ENCODE data around the gene PLA2G12A. TPM values are rescaled to one million over a fixed set of nuclear protein-coding genes. Genes with fewer than 3 reads are reported as not detected.

Gene PLA2G12A
- polyA plus RNA-seq, 1 of the 3 experiments (the other 2 are of a cell fraction) = 7.9 TPM

DNA sequence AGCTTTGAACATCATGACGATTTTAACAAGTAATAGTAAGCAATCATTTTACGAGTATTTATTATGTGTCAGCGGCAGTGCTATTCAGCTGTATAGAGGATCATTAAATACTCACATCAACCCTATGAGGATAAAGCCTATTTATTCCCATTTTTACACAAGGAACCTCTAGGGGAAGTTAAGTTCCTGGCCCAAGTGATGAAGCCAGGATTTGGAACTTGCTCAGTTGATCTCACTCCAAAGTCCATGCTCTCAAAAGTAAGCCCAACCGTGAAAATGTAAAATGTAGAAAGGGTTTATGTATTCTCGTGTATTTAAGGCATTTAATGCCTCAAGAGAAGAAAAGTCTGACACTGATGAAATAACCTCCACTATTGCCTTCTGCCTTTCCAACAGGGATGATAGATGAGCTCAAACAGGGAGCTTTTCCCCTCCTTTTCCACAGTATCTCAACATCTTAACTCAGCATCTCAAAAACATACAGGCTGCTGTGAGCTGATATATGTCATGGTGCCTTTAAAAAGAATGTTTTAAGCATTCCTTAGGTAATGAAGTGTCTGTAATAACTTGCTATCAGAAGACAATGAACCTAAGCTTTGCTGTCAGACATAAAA lies 35.0 kb upstream of the PLA2G12A start:
- CTCF ChIA-PET = interaction anchor here (0.7 to 1.1 kb wide), 2 partner anchors 27 to 80 kb away, joined by 3 read pairs; no protein-coding TSS in a partner anchor
- POLR2A ChIA-PET = no interaction called here
- H3K9ac ChIP-seq = no peak overlapping the region

DNA sequence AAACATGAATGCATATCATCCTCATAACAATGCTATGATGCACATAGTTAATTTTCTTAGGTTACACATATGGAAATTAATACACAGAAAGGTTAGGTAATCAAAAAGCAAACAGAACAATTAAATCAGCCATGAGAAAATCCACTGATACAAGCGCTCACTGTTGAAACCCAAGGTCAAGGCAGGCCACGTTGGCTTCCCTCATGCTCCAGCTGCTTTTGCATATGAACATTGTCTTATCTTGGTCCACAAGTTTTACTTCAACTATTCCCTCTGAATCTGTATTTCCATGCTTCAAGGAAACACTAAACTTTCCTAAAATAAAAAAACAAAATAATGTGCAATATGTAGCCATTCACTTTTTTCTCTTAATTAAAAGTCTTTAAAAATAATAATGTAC lies 34.5 kb upstream of the PLA2G12A start:
- Histone ChIP-seq H3K27ac (ENCODE audit: low read depth in 2 of 2, low read length in 1 of 2) (no peak overlapping the region), H4K20me1 (ENCODE audit: insufficient read depth) (no peaks in the 10 kb centered on the region), H3K9me2 (no peaks in the 10 kb centered on the region), H3K4me1 (ENCODE audit: control insufficient read depth in 1 of 2, insufficient read depth in 2 of 2, low read depth in 1 of 2, low read length in 1 of 2) (no peaks in the 10 kb centered on the region), H3K9ac (no peak overlapping the region), H2AFZ (ENCODE audit: low read depth) (no peak overlapping the region), H3K9me3 (no peaks in the 10 kb centered on the region), H3K36me3 (replicated peaks in 1 of 2; ENCODE audit: control insufficient read depth in 1 of 2, insufficient read depth in 2 of 2, low read length in 1 of 2) (no peaks in the 10 kb centered on the region), H3K4me2 (no peak overlapping the region), H3K79me2 (ENCODE audit: insufficient read depth) (no peaks in the 10 kb centered on the region), H3K27me3 (ENCODE audit: insufficient read depth) (peaks cover under 1% of the 10 kb centered on the region; the same call in 1 of the 2 replicates), H3K4me3 (ENCODE audit: low read depth in 2 of 2, low read length in 1 of 2) (no peak overlapping the region), H3F3A (replicated peaks; ENCODE audit: insufficient read depth) (no peaks in the 10 kb centered on the region)
- DNase-seq = no peak
- POLR2A ChIA-PET = no interaction called here
- 56% methylated on average over 2 of the region's 2 CpGs for WGBS (ENCODE audit: low lambda C conversion rate)
- TF ChIP-seq JUND (IDR thresholded peaks at IDR 0.05) = no peak
- TF ChIP-seq RAD21 (IDR thresholded peaks at IDR 0.05; ENCODE audit: low read length) = no peak
- CTCF ChIA-PET = interaction anchor here (1.1 kb wide), 1 partner anchor 79 kb away, joined by 3 read pairs; no protein-coding TSS in a partner anchor

More for the DNA sequence above, 35.0 kb upstream of the PLA2G12A start:
- no peaks in the 10 kb centered on the region for H3K79me2 ChIP-seq (ENCODE audit: insufficient read depth)
- no peaks in the 10 kb centered on the region for H3K9me2 ChIP-seq
- H3K27me3 ChIP-seq (ENCODE audit: insufficient read depth) = peaks cover 6% of the 10 kb centered on the region; the same call in 1 of the 2 replicates
- H3K4me2 ChIP-seq = no peak overlapping the region
- DNase-seq = no peak
- H2AFZ ChIP-seq (ENCODE audit: low read depth) = no peak overlapping the region
- no peak overlapping the region for H3K27ac ChIP-seq (ENCODE audit: low read depth in 2 of 2, low read length in 1 of 2)
- no peaks in the 10 kb centered on the region for H4K20me1 ChIP-seq (ENCODE audit: insufficient read depth)
- no peaks in the 10 kb centered on the region for H3K4me1 ChIP-seq (ENCODE audit: control insufficient read depth in 1 of 2, insufficient read depth in 2 of 2, low read depth in 1 of 2, low read length in 1 of 2)
- H3F3A ChIP-seq (replicated peaks; ENCODE audit: insufficient read depth) = no peaks in the 10 kb centered on the region
- 43% methylated on average over 5 of the region's 5 CpGs for WGBS (ENCODE audit: low lambda C conversion rate)
- H3K9me3 ChIP-seq = no peaks in the 10 kb centered on the region
- H3K36me3 ChIP-seq (replicated peaks in 1 of 2; ENCODE audit: control insufficient read depth in 1 of 2, insufficient read depth in 2 of 2, low read length in 1 of 2) = no peaks in the 10 kb centered on the region
- TF ChIP-seq JUND (IDR thresholded peaks at IDR 0.05) (no peak), RFX5 (IDR thresholded peaks at IDR 0.05; ENCODE audit: low read length) (no peak), RAD21 (IDR thresholded peaks at IDR 0.05; ENCODE audit: low read length) (no peak), RXRA (IDR thresholded peaks at IDR 0.05; ENCODE audit: borderline replicate concordance, low read depth) (no peak), CHD2 (IDR thresholded peaks at IDR 0.05; ENCODE audit: low read length, partially characterized antibody) (no peak), TAF1 (IDR thresholded peaks at IDR 0.05; ENCODE audit: borderline replicate concordance, low read depth, low read length) (no peak), YY1 (IDR thresholded peaks at IDR 0.05; ENCODE audit: low read depth) (no peak)
- TF ChIP-seq, protein P1, sequence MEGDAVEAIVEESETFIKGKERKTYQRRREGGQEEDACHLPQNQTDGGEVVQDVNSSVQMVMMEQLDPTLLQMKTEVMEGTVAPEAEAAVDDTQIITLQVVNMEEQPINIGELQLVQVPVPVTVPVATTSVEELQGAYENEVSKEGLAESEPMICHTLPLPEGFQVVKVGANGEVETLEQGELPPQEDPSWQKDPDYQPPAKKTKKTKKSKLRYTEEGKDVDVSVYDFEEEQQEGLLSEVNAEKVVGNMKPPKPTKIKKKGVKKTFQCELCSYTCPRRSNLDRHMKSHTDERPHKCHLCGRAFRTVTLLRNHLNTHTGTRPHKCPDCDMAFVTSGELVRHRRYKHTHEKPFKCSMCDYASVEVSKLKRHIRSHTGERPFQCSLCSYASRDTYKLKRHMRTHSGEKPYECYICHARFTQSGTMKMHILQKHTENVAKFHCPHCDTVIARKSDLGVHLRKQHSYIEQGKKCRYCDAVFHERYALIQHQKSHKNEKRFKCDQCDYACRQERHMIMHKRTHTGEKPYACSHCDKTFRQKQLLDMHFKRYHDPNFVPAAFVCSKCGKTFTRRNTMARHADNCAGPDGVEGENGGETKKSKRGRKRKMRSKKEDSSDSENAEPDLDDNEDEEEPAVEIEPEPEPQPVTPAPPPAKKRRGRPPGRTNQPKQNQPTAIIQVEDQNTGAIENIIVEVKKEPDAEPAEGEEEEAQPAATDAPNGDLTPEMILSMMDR (IDR thresholded peaks at IDR 0.05) = no peak
- TF ChIP-seq, protein P2, sequence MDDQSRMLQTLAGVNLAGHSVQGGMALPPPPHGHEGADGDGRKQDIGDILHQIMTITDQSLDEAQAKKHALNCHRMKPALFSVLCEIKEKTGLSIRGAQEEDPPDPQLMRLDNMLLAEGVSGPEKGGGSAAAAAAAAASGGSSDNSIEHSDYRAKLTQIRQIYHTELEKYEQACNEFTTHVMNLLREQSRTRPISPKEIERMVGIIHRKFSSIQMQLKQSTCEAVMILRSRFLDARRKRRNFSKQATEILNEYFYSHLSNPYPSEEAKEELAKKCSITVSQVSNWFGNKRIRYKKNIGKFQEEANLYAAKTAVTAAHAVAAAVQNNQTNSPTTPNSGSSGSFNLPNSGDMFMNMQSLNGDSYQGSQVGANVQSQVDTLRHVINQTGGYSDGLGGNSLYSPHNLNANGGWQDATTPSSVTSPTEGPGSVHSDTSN (IDR thresholded peaks at IDR 0.05) = no peak
- H3K4me3 ChIP-seq (ENCODE audit: low read depth in 2 of 2, low read length in 1 of 2) = no peak overlapping the region

Measured in SK-N-SH (cell line).